ENCODE results near the gene MTA2. TPM values are rescaled to one million over a fixed set of nuclear protein-coding genes. Genes with fewer than 3 reads are reported as not detected.

The MTA2 gene
- total and polyA plus RNA-seq, 3 donors from 2014 or later = 87.6 to 115 (median 97.2) TPM

DNA sequence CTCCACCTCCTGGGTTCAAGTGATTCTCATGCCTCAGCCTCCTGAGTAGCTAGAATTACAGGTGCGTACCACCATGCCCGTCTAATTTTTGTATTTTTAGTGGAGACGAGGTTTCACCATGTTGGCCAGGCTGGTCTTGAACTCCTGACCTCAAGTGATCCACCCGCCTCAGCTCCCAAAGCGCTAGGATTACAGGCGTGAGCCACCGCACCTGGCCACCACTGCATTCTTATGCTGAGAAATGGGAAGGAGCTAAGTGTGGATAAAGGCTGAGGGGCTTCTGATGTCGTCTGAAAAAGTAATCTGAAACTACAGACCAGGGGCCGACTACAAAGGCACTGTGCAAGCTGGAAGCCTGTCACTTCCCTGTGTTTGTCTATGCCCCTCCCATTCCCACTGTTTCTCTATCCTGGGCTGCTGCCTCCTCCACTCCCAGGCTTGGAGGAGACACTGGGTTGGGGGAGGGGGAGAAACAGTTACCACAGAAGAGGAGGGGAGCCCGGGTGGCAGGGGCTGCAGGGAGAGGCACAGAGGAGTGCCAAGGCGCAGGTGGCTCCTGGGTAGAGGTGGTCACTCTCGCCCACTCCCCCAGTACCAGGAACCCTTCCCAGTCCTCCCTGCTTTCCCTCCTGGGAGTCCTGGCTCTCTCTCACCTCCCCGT lies 2.9 kb upstream of the MTA2 start:
- Histone ChIP-seq H3K36me3 (ENCODE audit: low read depth, missing control alignments) (no peaks in the 10 kb centered on the region), H3K27me3 (no peaks in the 10 kb centered on the region), H3K9me3 (no peaks in the 10 kb centered on the region), H3K27ac (no peak overlapping the region), H3K4me3 (no peak overlapping the region), H3K4me1 (peaks cover 20% of the 10 kb centered on the region)
- TF ChIP-seq POLR2A (IDR thresholded peaks at IDR 0.05) = no peak
- TF ChIP-seq, protein P1, sequence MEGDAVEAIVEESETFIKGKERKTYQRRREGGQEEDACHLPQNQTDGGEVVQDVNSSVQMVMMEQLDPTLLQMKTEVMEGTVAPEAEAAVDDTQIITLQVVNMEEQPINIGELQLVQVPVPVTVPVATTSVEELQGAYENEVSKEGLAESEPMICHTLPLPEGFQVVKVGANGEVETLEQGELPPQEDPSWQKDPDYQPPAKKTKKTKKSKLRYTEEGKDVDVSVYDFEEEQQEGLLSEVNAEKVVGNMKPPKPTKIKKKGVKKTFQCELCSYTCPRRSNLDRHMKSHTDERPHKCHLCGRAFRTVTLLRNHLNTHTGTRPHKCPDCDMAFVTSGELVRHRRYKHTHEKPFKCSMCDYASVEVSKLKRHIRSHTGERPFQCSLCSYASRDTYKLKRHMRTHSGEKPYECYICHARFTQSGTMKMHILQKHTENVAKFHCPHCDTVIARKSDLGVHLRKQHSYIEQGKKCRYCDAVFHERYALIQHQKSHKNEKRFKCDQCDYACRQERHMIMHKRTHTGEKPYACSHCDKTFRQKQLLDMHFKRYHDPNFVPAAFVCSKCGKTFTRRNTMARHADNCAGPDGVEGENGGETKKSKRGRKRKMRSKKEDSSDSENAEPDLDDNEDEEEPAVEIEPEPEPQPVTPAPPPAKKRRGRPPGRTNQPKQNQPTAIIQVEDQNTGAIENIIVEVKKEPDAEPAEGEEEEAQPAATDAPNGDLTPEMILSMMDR (IDR thresholded peaks at IDR 0.05) = no peak
- peak; percentile 59 for DNase-seq
- intact Hi-C loops (cut with DNase I; ENCODE audit: low total_unique reads) = no loop called here
- WGBS, 2 donors = 81 to 82% methylated on average over 13 of the region's 13 CpGs

DNA sequence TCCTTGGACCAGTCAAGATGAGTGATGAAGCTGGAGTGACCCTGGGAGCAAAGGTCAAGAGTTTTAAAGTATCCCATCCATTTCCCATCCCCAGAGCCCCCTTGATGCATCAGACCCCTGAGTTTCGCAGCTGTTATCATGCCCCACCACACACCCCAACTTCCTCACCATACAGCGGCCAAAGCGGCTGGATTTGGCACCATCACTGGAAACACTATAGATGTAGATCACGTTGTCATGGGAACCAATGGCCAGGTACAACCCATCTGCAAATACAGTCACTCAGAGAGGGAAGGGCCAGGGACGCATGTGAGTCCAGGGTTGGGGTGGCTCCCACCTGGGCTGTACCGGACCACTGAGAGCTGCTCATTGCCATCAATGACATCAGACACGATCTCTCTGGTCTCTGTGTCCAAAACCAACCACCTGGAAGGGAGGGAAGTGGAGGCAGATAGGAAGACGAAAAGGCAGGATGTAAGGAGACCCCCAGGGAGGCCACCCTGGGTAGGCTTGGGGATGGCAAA lies 2.2 kb upstream of the MTA2 start:
- no peak for DNase-seq
- intact Hi-C loops (cut with DNase I; ENCODE audit: low total_unique reads) = no loop called here
- H3K27ac ChIP-seq = peak overlapping the region in 1 of 2 donors; percentile 98
- no peaks in the 10 kb centered on the region for H3K27me3 ChIP-seq
- no peak for TF ChIP-seq POLR2A (IDR thresholded peaks at IDR 0.05)
- TF ChIP-seq, protein P1 (IDR thresholded peaks at IDR 0.05) = no peak
- no peaks in the 10 kb centered on the region for H3K36me3 ChIP-seq (ENCODE audit: low read depth, missing control alignments)
- peaks cover 26% of the 10 kb centered on the region for H3K4me1 ChIP-seq
- no peaks in the 10 kb centered on the region for H3K9me3 ChIP-seq
- WGBS, 2 donors = 92 to 96% methylated on average over 5 to 8 of the region's 8 CpGs
- H3K4me3 ChIP-seq = no peak overlapping the region

DNA sequence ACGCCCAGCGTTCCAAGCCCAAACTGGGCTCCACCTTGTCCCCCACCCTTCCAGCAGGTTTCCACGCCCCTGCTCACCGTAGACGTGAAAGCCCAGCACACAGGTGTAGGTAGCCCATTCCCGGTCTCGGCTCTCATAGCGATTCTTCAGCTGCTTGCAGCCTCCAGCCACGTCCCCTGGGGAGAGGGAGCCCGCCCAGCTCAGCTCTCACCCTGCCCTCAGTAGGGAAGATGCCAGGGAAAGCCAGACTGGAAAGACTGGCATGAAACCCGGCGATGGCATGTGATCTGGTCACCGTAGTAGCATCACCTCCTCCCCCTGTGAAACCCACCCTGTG lies 1.4 kb upstream of the MTA2 start:
- Histone ChIP-seq H3K27ac (peak overlapping the region; percentile 96 to 98), H3K9me3 (no peaks in the 10 kb centered on the region), H3K27me3 (no peaks in the 10 kb centered on the region), H3K4me3 (peak overlapping the region; percentile 95 to 99), H3K4me1 (peaks cover 30% of the 10 kb centered on the region), H3K36me3 (ENCODE audit: low read depth, missing control alignments) (no peaks in the 10 kb centered on the region)
- peak; percentile 23 for DNase-seq
- 23 to 38% methylated on average over 3 to 13 of the region's 13 CpGs for WGBS, 2 donors
- TF ChIP-seq, protein P1 (IDR thresholded peaks at IDR 0.05) = no peak
- TF ChIP-seq POLR2A (IDR thresholded peaks at IDR 0.05) = no peak
- intact Hi-C loops (cut with DNase I; ENCODE audit: low total_unique reads) = no loop called here

DNA sequence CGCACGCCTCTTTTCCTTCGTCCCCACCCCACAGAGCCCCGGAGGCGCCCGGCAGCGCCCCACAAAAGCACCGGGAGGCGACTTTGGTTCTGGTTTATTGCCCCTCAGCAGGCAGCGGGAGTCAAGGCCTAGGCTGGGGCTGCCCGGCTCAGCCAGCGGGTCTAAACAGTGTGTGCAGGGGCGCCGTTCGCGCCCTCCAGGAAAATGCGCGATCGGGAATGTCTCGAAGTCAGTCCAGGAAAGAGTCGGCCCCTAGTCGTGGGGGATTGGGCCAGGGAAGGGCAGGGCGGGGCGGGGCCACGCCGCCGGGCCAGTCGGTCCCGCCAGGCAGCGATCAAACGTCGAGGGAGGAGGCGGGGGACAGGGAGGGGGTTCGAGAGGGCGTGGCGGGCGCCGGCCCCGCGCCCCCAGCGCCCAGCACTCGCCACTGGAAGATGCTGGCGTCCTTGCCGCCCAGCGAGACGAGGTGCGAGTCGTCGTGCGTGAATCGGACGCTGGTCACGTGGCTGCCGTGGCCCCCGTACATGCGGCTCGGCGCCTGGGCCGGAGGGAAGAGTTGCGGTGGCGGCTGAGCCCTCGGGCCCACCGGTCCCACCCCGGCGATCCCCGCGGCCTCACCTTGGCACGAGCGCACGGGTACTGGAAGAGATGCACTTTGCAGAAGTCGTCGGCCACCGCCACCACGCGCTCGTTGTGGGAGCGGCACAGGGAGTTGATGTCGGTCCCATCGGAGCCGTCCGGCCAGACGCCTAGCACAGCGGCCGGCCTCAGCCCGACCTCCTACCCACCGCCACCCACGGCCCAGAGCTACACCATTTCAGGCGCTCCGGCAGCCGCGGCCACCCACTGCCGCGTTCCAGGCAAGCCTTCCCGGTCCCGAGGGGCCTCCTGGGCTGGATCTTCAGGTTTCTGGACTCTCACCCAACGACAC lies 741 bp upstream of the MTA2 start:
- peak; percentile 85 for DNase-seq
- no peak for TF ChIP-seq POLR2A (IDR thresholded peaks at IDR 0.05)
- TF ChIP-seq, protein P1 (IDR thresholded peaks at IDR 0.05) = no peak
- Histone ChIP-seq H3K36me3 (ENCODE audit: low read depth, missing control alignments) (no peaks in the 10 kb centered on the region), H3K4me1 (peaks cover 30% of the 10 kb centered on the region), H3K27ac (peak overlapping the region; percentile 96 to 98), H3K4me3 (peak overlapping the region; percentile 95 to 99), H3K9me3 (no peaks in the 10 kb centered on the region), H3K27me3 (no peaks in the 10 kb centered on the region)
- WGBS, 2 donors = 0 to 4% methylated on average over 27 to 47 of the region's 96 CpGs
- intact Hi-C loops (cut with DNase I; ENCODE audit: low total_unique reads) = no loop called here
